ENCODE measurements around the gene SLC20A1.
A peak's percentile ranks its signal among the peaks of the same experiment; 100 is the strongest.

The SLC20A1 gene

DNA sequence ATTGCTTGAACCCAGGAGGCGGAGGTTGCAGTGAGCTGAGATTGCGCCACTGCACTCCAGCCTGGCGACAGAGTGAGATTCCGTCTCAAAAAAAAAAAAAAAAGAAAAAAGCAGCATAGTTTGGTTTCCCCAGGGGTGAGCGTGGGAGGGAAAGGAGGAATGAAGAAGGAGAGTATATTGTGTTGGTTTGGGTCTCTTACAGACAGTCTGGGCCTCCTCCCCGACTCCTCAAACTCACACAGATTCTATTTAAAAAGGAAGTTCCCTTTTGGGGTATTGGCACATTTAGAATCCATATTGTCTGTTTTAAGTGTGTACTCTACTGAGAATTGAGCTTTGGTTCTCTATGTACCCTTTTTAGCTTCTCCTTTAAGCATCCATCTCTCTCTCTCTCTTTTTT is 27.4 kb upstream of the SLC20A1 start:
- DNase-seq (ENCODE audit: low read depth), result no peak
- H3K4me3 ChIP-seq (ENCODE audit: low read depth, low read length), result no peak overlapping the region
- TF ChIP-seq, protein P1, sequence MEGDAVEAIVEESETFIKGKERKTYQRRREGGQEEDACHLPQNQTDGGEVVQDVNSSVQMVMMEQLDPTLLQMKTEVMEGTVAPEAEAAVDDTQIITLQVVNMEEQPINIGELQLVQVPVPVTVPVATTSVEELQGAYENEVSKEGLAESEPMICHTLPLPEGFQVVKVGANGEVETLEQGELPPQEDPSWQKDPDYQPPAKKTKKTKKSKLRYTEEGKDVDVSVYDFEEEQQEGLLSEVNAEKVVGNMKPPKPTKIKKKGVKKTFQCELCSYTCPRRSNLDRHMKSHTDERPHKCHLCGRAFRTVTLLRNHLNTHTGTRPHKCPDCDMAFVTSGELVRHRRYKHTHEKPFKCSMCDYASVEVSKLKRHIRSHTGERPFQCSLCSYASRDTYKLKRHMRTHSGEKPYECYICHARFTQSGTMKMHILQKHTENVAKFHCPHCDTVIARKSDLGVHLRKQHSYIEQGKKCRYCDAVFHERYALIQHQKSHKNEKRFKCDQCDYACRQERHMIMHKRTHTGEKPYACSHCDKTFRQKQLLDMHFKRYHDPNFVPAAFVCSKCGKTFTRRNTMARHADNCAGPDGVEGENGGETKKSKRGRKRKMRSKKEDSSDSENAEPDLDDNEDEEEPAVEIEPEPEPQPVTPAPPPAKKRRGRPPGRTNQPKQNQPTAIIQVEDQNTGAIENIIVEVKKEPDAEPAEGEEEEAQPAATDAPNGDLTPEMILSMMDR (conservative IDR thresholded peaks at IDR 0.05; ENCODE audit: low read depth, low read length), result no peak

DNA sequence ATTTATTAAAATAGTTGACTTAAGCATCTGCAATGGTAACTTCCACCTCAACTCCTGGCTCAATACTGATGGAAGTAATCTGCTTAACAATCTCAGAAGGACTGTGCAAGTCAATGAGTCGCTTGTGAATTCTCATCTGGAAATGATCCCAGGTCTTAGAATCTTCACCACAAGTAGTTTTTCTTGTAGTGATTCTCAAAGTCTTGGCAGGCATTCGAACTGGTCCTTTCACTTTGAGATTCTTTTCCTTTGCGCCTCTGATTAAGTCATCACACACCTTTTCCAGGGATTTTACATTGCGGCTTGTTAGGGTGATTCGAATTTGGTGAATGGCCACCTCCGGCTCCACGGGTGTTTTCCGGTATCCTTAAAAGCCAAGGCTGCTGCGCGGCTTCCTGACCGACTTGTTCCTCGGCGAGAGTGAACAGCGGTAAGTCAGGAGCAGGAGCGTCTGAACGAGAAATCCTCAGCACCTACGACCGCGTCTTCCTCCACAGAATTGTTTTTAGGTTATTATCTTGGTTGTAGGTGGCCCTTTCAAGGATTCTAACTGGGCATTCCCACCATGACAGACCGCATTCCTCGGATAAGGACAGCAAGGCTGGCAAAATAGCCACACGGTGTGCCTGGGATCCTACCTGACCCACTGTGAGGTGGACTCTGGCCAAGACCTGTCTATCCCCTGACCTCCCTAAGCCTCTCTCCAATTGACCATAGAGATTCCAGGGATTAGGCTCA is 23.8 kb upstream of the SLC20A1 start:
- peak overlapping the region; percentile 25 for H3K4me3 ChIP-seq (ENCODE audit: low read depth, low read length)
- TF ChIP-seq, protein P1 (conservative IDR thresholded peaks at IDR 0.05; ENCODE audit: low read depth, low read length), result no peak

DNA sequence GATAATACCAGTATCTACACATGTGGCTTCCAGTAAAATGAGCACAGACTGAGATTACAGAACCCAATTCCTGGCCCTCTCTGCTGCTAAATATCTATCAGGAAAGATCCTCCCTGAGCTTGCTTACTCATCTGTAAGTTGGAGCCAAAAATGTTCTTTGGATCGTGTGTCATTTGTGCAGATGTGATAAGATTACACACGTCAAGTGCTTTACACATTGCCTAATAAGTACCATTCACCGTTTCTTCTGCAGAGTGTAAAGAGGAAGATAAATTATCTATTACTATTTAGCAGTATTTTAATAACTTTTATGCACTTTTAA is 23.2 kb upstream of the SLC20A1 start:
- DNase-seq (ENCODE audit: low read depth), result peak; percentile 95
- TF ChIP-seq, protein P1 (conservative IDR thresholded peaks at IDR 0.05; ENCODE audit: low read depth, low read length), result no peak
- H3K4me3 ChIP-seq (ENCODE audit: low read depth, low read length), result no peak overlapping the region

More for the DNA sequence above, 23.8 kb upstream of the SLC20A1 start:
- peak; percentile 81 for DNase-seq (ENCODE audit: low read depth)

DNA sequence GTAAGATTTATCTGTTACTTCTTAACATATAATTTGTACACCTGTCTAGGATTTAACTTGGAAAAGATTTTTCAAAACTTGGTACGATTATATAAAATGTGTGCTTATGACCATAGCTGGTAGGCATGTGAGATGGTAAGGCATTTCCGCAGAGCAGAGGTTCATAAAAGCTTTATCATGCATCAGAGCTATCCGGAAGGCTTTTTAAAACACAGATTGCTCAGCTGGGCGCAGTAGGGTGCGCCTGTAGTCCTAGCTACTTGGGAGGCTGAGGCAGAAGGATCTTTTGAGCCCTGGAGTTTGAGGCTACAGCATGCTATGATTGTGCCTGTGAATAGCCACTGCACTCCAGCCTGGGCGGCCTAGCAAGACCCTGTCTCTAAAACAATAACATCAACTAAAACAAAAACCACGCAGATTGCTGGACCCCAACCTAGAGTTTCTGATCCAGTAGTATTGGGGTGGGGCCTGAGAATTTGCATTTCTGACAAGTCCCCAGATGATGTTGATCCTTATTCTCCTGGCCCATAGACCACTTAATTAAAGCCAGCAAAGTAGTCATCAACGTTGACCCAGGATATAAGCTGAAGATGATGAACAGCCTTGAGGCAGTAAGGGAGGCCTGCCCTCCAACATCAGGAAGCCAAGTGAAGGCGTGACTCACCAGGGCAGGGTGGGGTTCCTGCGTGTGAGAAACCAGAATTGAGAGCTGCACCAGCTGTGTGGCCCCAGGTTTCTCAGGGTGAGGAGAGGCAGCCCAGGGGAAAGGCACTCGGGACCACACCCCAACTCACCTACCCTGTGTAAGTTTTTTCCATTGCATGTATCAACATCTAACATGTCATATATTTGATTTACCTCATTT is 21.6 kb upstream of the SLC20A1 start:
- DNase-seq (ENCODE audit: low read depth), result peak; percentile 68
- no peak overlapping the region for H3K4me3 ChIP-seq (ENCODE audit: low read depth, low read length)
- TF ChIP-seq, protein P1 (conservative IDR thresholded peaks at IDR 0.05; ENCODE audit: low read depth, low read length), result no peak

DNA sequence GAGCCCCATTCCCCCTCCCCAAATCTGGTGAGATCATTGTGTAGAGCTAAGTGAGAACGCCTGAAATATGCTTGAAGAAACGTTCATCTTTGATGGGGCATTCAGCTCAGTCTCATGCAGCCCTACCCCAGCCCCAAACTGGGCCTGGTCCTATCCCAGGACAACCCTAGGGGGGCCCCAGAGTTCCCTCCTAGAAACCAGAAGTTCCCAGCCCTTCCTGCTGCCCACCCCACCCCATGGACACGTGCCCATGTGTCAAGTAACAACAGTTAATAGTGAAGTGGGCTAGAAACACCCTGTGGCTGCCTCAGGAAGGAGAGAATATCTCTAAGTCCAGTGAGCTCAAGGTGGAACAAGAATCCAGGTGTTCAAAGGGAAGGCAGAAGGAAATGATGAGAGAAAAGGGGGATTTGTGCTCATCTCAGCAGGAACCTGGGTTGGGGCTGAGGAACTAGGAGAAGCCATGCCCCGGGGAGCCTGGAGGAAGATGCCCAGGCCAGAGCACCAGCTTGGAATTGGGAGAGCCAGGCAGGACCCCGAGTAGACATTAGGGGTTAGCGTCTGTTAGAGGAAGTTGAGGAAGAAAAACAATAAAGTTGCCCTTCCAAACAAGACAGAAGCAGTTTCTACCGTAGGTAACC is 20.1 kb upstream of the SLC20A1 start:
- no peak overlapping the region for H3K4me3 ChIP-seq (ENCODE audit: low read depth, low read length)
- no peak for DNase-seq (ENCODE audit: low read depth)
- TF ChIP-seq, protein P1 (conservative IDR thresholded peaks at IDR 0.05; ENCODE audit: low read depth, low read length), result no peak

DNA sequence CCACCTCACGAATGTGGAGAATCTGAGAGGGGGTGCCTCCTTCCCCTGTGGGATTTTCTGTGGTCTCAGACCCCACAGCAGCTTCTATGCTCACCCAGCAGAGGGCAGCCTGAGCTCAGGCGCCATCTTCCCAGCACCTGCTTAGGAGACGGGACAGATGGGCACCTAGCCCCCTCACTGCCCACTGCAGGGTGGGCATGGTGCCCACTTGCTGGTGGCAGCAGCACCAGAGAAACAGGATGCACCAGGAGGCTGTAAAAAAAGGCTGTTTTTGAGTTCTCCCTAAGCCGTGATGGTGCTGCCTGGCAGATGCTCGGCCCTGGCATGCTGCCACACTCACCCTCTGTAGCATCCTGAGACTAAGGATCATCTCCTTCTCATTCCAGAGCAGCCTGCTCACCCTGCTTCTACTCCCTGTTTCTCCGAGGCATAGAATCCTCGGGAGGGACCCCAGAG is 19.1 kb upstream of the SLC20A1 start:
- TF ChIP-seq, protein P1 (conservative IDR thresholded peaks at IDR 0.05; ENCODE audit: low read depth, low read length), result peak; percentile 95
- DNase-seq (ENCODE audit: low read depth), result peak; percentile 77
- peak overlapping the region; percentile 14 for H3K4me3 ChIP-seq (ENCODE audit: low read depth, low read length)

All from choroid plexus epithelial cell (primary cell).